ENCODE results near the gene ABLIM3.

Gene ABLIM3

GRCh38 chr5:149172709-149173505, 31.6 kb downstream of the ABLIM3 start:
- TF ChIP-seq, protein P1, sequence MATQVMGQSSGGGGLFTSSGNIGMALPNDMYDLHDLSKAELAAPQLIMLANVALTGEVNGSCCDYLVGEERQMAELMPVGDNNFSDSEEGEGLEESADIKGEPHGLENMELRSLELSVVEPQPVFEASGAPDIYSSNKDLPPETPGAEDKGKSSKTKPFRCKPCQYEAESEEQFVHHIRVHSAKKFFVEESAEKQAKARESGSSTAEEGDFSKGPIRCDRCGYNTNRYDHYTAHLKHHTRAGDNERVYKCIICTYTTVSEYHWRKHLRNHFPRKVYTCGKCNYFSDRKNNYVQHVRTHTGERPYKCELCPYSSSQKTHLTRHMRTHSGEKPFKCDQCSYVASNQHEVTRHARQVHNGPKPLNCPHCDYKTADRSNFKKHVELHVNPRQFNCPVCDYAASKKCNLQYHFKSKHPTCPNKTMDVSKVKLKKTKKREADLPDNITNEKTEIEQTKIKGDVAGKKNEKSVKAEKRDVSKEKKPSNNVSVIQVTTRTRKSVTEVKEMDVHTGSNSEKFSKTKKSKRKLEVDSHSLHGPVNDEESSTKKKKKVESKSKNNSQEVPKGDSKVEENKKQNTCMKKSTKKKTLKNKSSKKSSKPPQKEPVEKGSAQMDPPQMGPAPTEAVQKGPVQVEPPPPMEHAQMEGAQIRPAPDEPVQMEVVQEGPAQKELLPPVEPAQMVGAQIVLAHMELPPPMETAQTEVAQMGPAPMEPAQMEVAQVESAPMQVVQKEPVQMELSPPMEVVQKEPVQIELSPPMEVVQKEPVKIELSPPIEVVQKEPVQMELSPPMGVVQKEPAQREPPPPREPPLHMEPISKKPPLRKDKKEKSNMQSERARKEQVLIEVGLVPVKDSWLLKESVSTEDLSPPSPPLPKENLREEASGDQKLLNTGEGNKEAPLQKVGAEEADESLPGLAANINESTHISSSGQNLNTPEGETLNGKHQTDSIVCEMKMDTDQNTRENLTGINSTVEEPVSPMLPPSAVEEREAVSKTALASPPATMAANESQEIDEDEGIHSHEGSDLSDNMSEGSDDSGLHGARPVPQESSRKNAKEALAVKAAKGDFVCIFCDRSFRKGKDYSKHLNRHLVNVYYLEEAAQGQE (IDR thresholded peaks at IDR 0.05; ENCODE audit: low read depth): no peak
- TF ChIP-seq CEBPB (IDR thresholded peaks at IDR 0.05): no peak
- TF ChIP-seq YY1 (IDR thresholded peaks at IDR 0.05; ENCODE audit: low read depth): no peak
- TF ChIP-seq TCF12 (IDR thresholded peaks at IDR 0.05; ENCODE audit: low read depth): no peak
- TF ChIP-seq, protein P2, sequence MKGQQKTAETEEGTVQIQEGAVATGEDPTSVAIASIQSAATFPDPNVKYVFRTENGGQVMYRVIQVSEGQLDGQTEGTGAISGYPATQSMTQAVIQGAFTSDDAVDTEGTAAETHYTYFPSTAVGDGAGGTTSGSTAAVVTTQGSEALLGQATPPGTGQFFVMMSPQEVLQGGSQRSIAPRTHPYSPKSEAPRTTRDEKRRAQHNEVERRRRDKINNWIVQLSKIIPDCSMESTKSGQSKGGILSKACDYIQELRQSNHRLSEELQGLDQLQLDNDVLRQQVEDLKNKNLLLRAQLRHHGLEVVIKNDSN (IDR thresholded peaks at IDR 0.05): no peak
- TF ChIP-seq EP300 (IDR thresholded peaks at IDR 0.05; ENCODE audit: borderline replicate concordance): no peak
- TF ChIP-seq ZBTB7A (IDR thresholded peaks at IDR 0.05; ENCODE audit: low read depth): no peak
- no peak for TF ChIP-seq NFIC (IDR thresholded peaks at IDR 0.05)
- TF ChIP-seq RAD21 (IDR thresholded peaks at IDR 0.05; ENCODE audit: low read depth): no peak
- no peak for TF ChIP-seq FOXM1 (IDR thresholded peaks at IDR 0.05; ENCODE audit: borderline replicate concordance, low read depth)
- TF ChIP-seq TEAD4 (IDR thresholded peaks at IDR 0.05): no peak
- no peak for TF ChIP-seq TAF1 (IDR thresholded peaks at IDR 0.05; ENCODE audit: low read depth)
- TF ChIP-seq CREB1 (IDR thresholded peaks at IDR 0.05; ENCODE audit: low read depth): no peak
- TF ChIP-seq EGR1 (IDR thresholded peaks at IDR 0.05): no peak
- TF ChIP-seq, protein P3, sequence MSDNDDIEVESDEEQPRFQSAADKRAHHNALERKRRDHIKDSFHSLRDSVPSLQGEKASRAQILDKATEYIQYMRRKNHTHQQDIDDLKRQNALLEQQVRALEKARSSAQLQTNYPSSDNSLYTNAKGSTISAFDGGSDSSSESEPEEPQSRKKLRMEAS (IDR thresholded peaks at IDR 0.05): no peak

DNA sequence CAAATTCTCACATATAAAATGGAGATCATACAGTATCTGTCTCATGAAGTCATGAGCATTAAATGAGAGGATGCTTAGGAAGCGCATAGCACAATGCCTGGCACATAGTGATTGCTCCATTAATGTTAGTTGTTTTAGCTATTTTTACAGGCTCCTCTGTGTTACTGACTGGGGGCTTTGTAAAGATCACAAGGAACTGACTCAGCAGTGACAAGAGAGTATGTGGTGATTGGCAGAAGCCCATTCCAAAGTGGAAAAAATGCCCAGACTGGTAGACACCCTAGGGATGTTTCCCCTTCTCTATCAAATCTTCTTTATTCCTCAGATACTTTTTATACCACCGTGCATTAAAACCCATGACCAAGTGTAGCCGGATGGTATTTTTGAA, 33.5 kb downstream of the ABLIM3 start:
- TF ChIP-seq ZBTB7A (IDR thresholded peaks at IDR 0.05; ENCODE audit: low read depth) (no peak), CREB1 (IDR thresholded peaks at IDR 0.05; ENCODE audit: low read depth) (no peak), YY1 (IDR thresholded peaks at IDR 0.05; ENCODE audit: low read depth) (no peak), RAD21 (IDR thresholded peaks at IDR 0.05; ENCODE audit: low read depth) (no peak), TEAD4 (IDR thresholded peaks at IDR 0.05) (no peak), TAF1 (IDR thresholded peaks at IDR 0.05; ENCODE audit: low read depth) (no peak)
- TF ChIP-seq, protein P3 (IDR thresholded peaks at IDR 0.05): no peak
- TF ChIP-seq, protein P2 (IDR thresholded peaks at IDR 0.05): no peak
- TF ChIP-seq, protein P1 (IDR thresholded peaks at IDR 0.05; ENCODE audit: low read depth): no peak

DNA sequence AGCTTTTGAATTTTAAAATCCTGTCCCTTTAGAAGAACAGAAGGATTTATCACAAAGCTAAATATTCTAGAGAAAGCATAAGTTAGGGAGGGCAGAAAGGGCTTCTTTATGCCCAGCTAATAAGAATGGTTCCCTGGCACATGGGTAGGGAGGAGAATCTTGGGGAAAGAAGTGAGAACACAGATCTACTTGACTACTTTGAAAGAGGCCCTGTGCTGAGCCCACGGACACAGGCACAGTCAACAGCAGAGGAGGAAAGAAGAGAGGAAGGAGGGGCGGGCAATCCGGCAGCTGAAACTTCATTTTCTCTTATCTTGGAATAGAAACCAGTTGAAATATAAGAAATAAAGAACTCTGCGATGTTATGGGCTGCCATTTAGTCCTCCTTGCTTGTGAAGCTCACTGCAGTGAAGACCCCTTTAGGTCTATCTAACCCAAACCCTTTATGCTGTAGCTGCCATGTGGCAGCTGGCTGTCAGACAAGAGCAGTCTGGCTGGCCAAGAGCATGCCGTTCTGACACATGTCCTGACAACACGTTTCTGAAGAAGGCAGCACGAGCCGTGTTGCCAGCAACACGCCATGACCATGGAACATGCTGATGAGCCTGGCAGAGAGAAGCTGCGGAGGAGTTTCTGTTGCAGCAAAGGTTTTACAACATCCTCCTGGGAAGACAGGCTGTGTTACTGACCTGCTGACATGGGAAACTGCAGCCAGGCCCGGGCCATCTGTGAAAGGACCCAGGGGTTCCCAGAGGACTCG, 34.2 kb downstream of the ABLIM3 start:
- TF ChIP-seq ZBTB7A (IDR thresholded peaks at IDR 0.05; ENCODE audit: low read depth) (no peak), NFIC (IDR thresholded peaks at IDR 0.05) (no peak), TAF1 (IDR thresholded peaks at IDR 0.05; ENCODE audit: low read depth) (no peak), EGR1 (IDR thresholded peaks at IDR 0.05) (no peak), CEBPB (IDR thresholded peaks at IDR 0.05) (no peak), EP300 (IDR thresholded peaks at IDR 0.05; ENCODE audit: borderline replicate concordance) (no peak), CREB1 (IDR thresholded peaks at IDR 0.05; ENCODE audit: low read depth) (no peak), YY1 (IDR thresholded peaks at IDR 0.05; ENCODE audit: low read depth) (no peak), TCF12 (IDR thresholded peaks at IDR 0.05; ENCODE audit: low read depth) (no peak), RAD21 (IDR thresholded peaks at IDR 0.05; ENCODE audit: low read depth) (no peak), FOXM1 (IDR thresholded peaks at IDR 0.05; ENCODE audit: borderline replicate concordance, low read depth) (no peak), TEAD4 (IDR thresholded peaks at IDR 0.05) (no peak)
- TF ChIP-seq, protein P1 (IDR thresholded peaks at IDR 0.05; ENCODE audit: low read depth): no peak
- TF ChIP-seq, protein P2 (IDR thresholded peaks at IDR 0.05): no peak
- TF ChIP-seq, protein P3 (IDR thresholded peaks at IDR 0.05): no peak
